C4-2B (cell line): ENCODE measurements around the gene DRAM1.

Experiments used
- CTCF ChIP-seq: fragments of 450-650 bp; conservative IDR thresholded peaks from 2 replicates; pipeline ENCODE4 v1.5.1; 2017; ENCODE audit warnings: mild to moderate bottlenecking
- ZFX ChIP-seq: fragments of 450-650 bp; IDR thresholded peaks from 2 replicates; pipeline ENCODE4 v1.6.1; 2017

- TF ChIP-seq CTCF (no peak), ZFX (no peak)
These were observed 25.3 kb downstream of the DRAM1 start for GRCh38 chr12:101902641-101903040.
